Endothelial cell of hepatic sinusoid (primary cell): ENCODE data around the gene ME3.

Experiments used
- in situ Hi-C: cut with HindIII; loops from 2 replicates; pipeline ENCODE4 v1.10.0; 2017; ENCODE audit warnings: low sequenced_read_pairs

ME3 gene

DNA sequence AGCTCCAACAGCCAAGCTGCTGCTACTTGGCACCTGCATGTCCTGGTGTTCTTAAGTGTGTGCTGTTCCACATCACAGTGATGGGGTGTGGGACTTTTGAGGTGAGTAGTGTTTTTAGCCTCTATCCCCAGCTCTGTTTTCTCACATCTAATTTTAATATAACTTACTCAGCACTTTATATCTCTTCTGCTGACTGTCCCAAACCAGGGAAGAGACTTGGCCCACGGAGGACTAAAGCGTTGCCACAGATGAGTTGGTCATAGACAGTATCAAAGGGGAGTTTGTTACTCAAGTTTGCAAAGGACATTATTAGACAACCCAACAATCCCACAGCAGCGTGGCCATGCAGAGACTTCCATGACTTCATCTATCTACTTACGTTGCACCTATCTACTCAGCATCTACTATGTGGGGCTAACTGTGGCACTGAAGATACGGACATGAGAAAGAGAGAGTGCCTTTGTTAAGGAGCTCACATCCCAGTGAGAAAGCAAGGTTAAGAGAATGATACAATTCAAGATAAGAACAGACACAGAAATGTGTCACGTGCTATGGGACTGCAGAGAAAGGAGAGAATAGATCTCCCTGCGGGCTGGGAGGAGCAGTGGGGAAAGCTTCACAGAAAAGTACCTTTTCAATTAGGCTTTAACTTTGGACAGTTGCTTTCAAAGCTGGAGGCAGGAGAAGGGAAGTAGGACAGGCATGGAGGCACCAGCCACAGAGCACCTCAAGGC lies 82.4 kb downstream of the ME3 start:
- in situ Hi-C loops, result loop anchor here (5.0 kb wide), 1 partner anchor 48 kb away; no protein-coding TSS in a partner anchor

DNA sequence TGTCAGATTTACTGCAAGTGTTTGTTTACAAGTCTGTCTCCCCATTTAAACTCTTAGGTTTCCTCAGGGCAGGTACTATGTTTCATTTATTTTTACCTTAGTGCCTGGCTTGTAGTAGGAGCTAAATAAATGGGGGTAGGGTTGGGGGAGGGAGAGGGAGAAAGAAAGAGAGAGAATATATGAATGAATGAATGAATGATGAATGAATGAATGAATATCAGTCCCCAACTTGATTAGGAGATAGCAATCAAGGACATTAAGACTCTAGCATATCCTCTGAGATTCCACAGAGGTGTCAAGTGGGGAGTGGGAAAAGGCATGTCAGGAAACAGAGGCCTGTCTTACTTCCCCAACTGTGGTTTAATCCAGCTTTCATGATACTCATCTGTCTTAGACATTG lies 83.2 kb downstream of the ME3 start:
- in situ Hi-C loops, result no loop called here

DNA sequence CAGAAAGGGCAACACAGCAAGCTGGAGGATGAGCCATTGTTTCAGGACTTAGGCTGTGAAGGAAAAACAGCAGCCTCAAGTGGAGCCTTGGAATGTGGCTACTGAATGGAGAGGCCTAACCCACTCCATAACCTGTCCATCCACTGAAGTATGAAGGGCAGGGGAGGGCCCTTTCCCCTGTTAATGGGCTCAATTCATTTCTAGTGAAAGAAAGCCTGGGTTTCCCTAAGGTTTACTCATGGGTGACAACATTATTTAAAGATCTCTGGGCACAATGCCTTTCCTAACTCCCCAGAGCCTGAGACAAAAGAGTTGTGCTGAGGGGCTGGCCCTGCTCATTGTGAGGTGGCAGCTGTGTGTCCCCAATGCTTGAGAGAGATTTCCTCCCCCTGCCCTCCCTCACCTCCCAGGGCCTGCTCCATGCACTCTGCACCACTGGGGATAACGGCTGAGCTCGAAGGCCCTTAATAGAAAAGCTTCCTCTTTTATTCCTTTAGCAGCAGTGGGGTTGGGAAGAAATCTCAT lies 83.8 kb downstream of the ME3 start:
- in situ Hi-C loops, result no loop called here

DNA sequence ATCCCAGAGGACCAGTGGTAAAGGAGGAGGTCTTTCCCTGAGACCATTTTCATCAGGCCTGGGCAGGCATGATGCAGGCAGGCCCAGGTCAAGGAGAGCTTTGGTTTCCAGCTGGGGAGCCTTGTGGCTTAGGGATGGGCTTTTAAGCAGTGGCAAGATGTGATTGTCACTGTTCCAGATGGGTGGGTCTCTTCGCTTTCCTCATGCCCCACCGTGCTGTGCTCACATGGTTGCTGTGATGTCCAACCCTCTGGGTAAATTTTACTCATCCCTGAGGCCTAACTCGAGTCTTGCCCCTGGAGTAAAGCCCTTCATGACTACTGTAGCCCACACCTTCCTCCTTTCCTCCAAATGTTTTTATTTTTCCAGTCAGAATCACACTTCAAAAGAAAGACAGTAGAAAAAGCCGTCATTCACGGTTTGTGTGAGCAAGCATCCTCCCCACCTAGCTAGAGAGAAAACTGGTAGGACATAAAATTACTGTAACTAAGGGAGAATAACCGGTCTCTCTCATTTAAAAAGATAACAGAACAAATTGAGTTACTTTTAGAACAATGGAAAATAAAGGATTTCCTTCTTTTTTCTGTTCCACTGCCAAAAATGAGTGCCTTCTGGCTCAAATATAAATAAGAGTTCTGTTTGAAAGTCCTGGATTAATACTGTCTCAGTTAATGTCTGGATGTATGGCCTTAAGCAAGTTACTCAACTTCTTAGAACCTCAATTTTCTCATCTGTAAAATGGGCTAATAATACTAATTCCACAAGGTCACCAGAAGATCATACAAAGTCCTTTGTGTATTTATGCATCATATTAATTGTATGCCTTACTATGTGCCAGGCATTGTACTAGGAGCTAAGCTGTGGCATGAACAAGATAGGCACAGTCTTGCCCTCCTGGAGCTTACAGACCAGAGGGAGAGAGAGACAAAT lies 84.9 kb downstream of the ME3 start:
- in situ Hi-C loops, result no loop called here

DNA sequence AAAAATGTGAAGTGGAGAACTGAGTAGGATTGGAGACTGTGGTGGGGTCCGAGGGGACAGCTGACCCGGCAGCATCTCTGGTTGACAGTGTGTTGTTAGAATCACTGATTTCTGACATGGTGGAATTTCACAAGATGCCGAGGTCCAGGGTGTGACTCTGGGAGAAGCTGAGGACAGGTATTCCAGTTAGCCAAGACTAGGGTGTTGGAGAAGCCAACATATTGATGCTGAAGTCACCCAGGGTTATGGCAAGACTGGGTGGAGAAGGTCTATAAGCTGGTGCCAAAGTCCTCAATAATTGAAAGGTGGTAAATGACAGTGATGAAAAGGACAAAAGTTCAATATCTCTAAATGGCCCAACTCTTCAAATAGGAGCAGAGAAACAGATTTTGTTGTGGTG lies 86.1 kb downstream of the ME3 start:
- in situ Hi-C loops, result no loop called here

DNA sequence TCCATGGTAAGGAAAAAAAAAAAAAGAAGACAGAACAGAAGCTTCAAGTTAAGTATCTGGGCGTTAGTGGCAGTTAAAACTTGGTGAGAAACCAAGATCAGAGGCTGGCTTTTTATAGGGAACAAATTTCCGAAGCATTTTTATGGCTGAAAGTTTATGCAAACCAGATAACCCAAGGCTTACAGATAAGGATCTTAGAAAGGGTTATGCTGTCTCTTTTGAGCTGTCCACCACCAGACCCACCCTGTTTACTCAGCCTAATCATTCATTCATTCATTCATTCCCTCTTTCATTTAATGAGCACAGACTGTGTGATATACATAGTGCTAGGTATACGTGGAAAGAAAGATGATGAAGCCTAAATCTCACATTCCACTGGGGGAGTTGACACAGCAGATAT lies 89.5 kb downstream of the ME3 start:
- in situ Hi-C loops, result no loop called here

DNA sequence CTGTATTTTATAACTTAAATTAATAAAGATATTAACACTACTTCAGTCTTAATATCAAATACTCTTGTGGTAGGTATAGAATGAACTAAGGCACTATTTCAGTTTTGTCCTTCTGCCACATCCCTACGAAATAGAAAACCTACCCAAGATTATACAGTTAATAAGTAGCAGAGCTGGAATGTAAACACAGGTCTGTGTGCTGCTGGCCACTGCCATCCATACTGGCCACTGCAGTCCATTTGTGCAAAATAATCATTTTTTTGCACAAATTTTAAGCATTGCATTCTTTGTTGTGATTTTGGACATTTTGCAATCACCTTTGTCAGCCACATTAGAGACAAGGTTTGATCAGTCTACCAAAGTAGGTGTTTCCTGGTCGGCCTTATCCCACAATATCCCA lies 91.9 kb downstream of the ME3 start:
- in situ Hi-C loops, result no loop called here

DNA sequence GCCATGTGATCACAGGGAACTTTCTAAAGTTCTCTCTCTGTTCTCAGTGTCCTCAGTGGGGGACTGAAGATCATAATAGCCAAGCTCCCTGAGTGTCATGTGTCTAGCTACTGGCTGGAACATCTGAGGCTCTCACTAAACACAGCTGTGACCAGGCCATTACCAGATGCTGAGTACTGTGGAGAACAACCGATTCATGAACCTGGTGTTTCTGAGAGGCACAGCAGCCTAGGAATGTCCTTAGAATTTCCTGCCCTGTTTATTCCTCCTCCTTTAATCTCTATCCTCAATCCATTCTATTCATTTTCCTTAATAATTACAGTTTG lies 93.0 kb downstream of the ME3 start:
- in situ Hi-C loops, result loop anchor here (5.0 kb wide), 1 partner anchor 98 kb away; no protein-coding TSS in a partner anchor

DNA sequence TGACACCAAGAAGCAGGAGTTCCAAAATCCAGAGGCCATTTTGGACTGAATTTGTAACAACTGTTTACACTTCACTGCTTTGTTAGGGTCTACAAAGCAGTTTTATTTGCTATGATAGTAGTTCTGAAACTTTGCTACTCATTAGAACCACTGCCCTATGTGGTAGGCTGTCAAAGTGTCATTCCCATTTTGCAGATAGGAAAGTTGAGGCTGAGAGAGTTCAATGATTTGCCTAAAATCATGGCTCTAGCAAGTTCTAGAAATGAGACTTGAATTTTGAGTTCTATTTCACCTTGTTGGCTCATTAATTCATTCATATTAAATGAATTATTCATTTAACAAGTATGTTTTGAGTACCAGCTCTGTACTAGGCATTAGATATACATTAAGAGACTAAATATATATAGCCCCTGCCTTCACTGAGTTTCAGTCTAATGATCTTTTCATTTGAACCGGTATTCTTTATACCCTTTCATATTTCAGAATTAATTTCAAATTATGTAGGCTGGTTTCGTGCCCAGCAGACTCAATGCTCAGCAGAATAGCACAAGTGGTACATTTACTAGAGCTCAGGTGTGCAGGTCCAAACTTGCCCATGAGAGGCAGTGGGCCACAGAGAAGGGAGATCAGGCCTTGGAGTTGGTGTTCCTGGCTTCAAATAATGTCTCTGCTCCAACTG lies 93.5 kb downstream of the ME3 start:
- in situ Hi-C loops, result loop anchor here (5.0 kb wide), 1 partner anchor 98 kb away; no protein-coding TSS in a partner anchor

DNA sequence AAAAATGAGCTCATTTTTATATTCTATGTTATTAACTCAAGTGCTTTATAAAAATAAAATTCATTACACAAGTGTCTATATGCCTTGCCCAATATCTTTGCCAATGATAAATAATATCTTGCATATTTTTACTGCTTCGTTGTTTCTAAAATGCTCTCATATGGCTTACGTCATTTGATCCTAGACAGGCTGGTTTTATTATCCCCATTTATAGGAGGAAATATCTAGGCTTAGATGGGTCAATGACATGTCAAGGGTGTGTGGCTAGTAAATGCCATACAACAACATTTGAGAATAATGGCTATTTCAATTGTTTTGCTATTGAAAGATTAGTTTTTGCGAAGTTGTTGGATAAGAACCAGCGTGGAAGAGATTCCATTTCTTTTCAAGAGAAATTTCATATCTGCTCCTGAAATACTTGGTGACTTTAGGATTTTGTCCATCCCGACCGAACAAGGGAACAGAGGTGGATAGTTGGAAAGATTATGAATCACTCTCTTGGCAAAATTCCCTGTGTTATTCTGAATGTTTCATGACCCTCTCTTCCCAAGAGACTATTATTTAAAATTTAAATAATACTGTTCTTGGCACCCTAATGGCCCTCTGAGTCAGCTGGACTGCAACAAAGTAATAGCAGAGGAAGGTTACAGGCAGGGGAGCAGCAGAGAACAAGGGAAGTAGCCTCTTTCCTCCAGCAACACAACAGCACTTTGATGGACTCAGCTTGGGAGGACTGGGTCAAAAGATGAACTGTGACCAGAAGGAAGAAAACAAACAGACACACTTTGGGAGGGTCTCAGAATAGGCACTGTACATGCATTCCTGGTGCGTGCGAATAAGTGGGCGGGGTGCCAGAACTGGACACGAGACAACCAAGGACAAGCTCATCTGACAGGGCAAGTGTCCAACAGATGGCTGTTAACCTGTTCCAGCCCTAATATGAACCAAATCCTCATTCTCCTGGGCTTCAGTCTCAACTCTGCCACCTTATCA lies 94.5 kb downstream of the ME3 start:
- in situ Hi-C loops, result loop anchor here (5.0 kb wide), 1 partner anchor 99 kb away; no protein-coding TSS in a partner anchor

DNA sequence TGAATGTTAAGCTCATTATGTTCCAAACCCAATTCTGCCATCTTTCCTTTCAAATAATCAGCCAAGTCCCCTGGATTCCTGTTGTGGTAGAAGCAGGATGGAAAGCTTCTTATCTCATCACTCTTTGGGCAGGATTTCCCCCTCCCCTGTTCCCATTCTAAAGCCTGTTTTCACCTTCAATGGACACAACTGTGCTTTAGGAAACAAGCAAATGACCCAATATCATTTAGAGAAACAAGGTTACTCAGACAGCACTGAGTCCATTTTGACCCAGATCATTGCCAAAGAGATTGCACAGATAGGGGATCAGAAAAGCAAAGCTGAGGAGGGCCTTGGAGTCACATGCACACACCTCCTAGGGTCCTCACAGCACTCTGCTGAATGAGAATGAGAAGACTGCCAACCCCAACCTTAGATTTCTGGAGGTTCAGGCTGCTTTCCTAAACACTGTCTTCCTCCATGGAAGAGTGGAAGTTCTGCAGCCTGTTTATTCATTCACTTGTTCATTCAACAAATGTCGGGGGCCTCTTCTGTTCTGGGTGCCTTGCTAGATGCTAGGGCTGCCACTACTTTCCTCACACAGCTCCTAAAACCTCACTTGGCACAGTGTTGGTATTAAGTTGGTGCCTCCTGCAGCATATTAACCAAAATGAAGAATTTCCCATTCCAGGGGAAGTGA lies 95.3 kb downstream of the ME3 start:
- in situ Hi-C loops, result loop anchor here (5.0 kb wide), 1 partner anchor 100 kb away; no protein-coding TSS in a partner anchor

DNA sequence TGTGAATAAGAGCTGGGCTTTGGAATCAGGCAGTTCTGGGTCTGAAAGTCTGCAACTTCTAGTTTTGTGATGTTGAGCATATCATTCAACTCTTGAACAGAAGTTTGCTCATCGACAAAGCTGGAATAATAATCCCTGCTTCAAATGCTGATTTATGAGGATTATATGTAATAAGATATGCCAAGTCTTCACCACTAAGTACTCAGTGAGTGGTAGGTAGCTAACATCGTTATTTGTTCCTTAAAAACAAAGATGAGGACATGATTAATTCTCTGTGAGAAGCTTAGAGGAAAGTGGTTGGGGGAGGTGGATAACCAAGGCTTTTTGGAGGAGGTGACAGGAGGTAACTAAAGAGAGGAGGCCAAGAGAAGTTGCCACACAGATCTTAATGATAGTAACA lies 96.5 kb downstream of the ME3 start:
- in situ Hi-C loops, result loop anchor here (5.0 kb wide), 1 partner anchor 101 kb away; no protein-coding TSS in a partner anchor

DNA sequence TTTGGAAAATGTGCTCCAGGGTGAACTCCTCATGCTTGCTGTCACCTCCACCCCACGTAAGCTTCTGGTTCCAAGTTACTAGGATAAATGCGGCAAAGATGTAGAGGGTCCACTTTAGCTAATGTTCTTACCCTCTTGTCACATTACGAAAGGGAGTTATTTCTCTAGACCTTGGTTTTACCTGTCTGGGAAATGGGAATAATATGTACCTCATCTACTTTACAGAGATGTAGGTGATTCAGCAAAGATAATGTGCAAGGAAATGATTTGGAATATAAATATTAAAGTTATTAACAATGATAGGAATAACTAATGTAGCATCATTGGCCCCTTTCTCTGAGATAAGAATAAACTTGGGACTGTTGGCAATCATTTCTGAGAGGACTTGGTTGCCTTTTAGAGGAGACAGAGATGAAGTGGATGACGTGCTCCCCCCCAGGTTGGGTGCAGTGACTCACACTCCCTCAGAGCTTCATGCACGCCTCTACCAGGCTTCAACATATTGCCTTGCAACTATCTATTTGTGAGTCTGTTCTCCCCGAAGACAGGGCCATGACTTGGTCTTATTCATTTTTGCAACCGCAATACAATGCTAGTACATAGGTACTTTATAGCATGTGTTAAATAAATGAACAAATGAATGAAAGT lies 97.1 kb downstream of the ME3 start:
- in situ Hi-C loops, result loop anchor here (5.0 kb wide), 1 partner anchor 102 kb away; no protein-coding TSS in a partner anchor

DNA sequence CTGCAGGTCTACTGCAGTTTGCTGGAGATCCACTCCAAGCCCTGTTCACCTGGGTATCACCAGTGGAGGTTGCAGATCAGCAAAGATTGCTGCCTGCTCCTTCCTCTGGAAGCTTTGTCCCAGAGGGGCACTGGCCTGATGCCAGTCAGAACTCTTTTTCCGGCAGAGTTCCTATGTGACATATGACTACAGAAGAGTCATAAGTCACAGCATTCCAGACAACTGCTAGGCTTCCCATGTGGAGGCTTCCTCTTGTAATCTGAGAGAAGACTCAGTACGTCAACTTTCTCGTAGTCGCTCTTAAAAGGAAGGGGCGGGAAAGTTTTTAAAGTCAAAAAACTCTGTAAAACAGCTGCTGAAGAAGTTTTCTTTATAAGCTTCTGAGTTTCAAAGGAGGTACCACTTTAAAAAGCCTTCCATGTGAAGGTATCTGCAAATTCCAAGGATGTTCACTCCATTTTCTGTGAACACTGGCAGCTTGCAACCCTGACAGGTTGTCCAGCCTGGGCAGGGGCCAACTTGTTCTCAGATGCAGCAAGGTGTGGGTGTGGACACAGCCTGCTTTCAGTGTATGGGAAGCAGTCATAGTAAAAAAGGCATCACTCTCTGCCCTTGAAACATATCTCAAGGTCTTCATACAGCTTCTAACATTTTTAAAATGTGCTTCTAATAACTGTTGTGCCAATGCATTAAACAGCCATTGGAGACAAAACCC lies 97.8 kb downstream of the ME3 start:
- in situ Hi-C loops, result loop anchor here (5.0 kb wide), 1 partner anchor 103 kb away; no protein-coding TSS in a partner anchor

DNA sequence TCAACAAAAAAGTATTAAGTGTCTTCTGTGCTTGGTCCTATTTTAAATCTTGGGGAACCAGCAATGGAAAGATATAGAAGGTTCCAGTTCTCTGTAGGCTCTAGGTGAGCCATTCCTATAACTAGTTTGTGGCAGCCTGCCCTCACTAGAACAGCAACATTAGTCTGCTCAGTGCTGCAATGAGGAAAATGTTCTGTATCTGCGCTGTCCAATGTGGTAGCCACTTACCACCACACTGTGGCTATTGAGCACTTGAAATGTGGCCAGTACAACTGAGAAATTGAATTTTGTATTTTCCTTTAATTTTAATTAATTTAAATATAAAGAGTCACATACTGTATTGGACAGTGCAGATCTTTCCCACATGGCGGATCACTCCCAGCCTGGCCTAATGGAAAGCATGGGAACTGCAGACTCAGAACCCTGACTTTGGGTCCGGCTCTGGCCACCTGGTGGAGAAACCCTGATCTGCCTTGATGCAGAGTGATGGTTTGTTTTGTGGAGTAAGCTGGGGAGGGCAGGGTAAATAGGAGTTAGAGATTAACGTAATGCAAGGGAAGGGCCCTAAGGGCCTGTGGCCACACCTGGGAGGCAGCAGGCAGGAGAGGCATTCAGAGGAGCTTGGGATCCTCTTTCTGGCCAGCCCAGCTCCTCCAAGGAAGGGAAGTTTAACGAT lies 101.0 kb downstream of the ME3 start:
- in situ Hi-C loops, result no loop called here

DNA sequence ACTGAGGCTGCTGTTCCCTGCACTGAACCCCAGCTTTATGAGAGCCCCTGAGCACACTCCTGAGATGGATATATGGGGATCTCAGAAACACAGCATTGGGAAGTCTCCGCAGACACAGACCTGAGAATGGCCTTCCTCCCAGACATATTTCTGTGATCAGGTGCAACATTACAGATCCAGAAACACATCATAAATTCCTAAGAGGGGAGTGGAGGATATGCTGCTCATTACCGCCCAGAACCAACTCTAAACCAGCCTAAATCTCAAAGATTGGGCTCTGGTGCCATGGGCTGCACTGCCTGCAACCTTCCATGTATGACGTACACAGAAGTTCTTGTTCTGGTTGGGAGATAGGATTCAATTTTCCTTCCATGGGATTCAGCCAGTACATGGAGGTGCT lies 102.0 kb downstream of the ME3 start:
- in situ Hi-C loops, result no loop called here

DNA sequence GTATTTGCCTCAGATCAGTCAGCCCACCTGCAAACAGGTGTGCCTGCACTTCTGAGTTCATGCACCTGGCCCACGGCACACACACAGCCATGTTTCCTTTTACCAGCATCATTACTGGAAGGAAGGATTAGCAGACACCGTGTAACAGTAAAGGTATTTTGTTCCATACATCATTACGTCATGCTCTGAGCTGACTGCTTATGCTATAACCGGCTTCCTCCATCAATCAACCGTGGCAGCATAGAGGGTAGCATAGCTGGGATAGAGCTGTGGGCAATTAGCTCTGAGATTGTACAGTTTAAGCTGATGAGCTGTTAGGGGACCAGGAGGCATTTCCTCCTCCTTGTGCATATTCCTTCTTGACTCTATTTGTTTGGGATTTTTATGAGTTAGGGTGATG lies 102.4 kb downstream of the ME3 start:
- in situ Hi-C loops, result no loop called here
